Stimulated activated CD8-positive, alpha-beta memory T cell treated with anti-CD3 and anti-CD28 coated beads, Interleukin-15, amount 100 ng/mL, for 48 hours (primary cell): ENCODE measurements around the gene GNL1.

ENCODE experiments used
- DNase-seq, 2 donors: peaks; one replicate each; pipeline ENCODE4 v3.0.0-alpha.2; 2020; ENCODE audit warnings: low read depth in 2 of 2

GNL1 gene

DNA sequence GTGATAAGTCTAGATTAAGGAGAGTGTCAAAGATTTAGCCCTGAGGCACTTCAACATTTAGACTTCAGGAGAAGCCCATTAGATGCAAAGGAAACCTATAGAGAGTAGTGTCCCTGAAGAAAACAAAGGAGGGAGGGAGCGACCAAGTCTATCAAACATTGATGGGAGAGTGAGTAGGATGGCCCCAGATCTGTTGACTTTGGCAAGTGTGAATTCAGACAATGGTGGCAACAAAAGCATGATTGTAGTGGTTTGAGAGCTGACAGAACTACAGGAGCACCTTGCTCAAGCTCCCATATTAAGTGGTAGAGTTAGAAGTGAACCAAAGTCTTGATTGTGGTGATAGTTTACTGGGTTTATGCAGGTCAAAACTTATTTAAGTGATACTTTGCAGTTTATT is 14.0 kb upstream of the GNL1 start:
- no peak for DNase-seq

DNA sequence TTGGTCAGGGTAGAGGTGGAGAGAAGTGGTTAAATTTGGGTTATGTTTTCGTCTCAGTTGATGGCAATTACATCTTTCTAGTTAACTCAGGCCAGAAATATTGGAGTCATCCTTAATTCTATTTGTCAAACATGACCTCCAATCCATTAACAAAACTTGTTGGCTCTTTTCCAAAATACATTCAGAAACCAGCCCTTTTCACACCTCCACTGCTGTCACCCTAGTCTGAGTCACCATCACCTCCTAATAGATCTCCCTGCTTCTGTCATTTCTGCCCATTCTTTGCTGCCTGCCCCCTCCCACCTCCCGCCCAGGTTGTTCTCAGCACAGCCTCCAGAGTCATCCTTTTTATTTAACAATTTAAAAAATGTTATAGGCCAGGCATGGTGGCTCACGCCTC is 12.0 kb upstream of the GNL1 start:
- peak; percentile 25 to 27 for DNase-seq

DNA sequence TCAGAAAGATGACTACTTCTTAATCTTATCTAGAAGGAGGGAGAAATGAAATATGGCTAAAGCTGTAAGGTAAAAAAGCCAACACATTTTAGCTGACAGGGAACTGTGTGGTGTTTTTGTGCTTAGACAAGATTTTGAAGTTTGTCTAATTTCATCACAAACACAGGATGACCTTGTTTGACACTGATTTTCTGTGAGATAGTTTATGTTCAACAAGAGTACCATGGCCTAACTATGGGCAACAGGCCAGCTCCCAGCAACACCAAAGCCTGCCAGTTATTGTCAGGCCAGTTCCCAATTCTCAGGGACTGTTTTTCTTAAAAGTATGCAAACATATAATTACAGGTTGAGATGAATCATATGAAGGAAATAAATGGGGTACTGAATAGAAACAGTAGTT is 9.5 kb upstream of the GNL1 start:
- DNase-seq = no peak

DNA sequence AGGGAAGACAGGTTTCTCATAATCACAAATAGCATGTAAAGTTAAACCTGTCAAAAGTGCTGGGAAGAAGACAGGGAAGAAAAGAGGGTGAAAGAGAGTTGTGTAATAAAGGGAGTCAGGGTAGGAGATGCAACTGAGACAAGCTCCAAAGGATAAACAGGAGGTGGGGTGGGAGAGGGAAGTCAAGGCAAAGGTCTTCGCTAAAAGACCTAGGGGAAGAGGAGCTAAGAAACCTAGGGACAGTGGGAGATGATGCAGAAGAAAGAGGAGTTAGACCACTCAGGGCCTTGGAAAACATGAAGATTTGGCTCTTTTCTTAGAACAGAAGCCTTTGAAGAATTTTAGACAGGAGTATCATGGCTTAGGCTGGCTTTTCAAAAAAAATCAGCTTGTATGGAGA is 7.8 kb upstream of the GNL1 start:
- no peak for DNase-seq

- DNase-seq = no peak
These were observed 6.5 kb upstream of the GNL1 start for GRCh38 chr6:30562470-30563425.

DNA sequence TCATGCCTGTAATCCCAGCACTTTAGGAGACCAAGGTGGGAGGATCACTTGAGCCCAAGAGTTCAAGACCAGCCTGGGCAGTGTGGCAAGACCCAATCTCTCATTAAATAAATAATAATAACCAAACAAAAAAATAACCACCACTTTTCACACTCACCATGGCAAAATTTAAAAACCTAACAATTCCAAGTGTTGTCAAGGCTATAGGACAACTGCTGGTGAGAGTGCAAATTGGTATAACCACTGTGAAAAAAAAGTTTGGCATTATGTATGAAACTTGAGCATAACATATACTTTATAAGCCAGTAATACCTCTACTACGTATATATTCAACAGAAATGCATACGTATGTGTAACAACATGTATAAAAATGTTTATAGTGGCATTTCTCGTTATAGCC is 4.6 kb upstream of the GNL1 start:
- DNase-seq = no peak

- peak in 1 of 2 donors; percentile 19 for DNase-seq
These were observed 1.3 kb upstream of the GNL1 start for GRCh38 chr6:30557683-30557981.

DNA sequence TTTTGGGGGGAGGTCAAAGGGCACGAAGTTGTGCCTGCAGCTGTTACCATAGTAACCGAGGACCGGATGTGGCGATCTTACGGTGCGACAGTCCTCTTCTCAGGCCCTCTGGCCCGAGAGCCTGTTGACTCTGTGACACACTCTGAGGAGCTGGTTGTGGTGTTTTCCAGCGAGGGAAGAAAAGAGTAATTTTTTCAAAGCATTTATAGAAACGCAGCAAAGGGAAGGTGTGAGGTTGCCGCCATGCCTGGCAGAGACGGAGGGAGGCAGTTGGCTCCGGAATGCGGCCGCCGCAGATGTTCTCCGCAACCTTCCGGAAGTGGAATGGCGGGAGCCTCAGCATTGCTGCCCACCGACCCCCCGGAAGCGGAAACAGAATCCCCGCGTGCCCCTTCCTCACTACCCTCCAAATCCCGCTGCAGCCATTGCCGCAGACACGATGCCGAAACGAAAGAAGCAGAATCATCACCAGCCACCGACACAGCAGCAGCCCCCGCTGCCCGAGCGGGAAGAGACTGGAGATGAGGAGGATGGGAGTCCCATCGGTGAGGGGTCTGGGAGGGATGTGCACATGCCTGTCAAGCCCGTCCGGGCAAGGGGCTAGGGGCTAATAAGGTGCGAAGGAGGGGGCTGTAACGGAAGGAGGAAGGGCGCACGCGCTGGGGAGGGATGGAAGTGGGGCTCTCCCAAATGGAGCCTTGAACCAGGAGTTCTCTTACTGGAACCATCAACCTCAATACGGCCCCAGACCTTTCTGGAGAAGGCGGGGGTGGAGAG is 805 bp upstream of the GNL1 start, which contains the start of gene PRR3:
Gene PRR3, plus strand, starts transcription at position 390 of the 777 bp plus-strand sequence. Its CDS starts 50 bp downstream, at position 440.
- DNase-seq = peak; percentile 78 to 82

DNA sequence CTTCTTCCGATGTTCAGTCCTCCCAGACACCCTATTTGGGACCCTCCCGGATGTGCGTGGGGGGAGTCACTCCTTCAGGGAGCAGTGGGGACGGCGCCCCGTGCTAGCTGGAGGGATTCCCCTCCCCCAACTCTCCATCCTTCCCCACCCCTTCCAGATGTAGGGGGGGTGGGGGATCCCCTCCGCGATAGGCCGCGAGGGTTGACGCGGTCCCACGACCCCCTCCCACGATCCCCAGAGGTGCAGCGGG is 548 bp downstream of the GNL1 start:
- DNase-seq = no peak

DNA sequence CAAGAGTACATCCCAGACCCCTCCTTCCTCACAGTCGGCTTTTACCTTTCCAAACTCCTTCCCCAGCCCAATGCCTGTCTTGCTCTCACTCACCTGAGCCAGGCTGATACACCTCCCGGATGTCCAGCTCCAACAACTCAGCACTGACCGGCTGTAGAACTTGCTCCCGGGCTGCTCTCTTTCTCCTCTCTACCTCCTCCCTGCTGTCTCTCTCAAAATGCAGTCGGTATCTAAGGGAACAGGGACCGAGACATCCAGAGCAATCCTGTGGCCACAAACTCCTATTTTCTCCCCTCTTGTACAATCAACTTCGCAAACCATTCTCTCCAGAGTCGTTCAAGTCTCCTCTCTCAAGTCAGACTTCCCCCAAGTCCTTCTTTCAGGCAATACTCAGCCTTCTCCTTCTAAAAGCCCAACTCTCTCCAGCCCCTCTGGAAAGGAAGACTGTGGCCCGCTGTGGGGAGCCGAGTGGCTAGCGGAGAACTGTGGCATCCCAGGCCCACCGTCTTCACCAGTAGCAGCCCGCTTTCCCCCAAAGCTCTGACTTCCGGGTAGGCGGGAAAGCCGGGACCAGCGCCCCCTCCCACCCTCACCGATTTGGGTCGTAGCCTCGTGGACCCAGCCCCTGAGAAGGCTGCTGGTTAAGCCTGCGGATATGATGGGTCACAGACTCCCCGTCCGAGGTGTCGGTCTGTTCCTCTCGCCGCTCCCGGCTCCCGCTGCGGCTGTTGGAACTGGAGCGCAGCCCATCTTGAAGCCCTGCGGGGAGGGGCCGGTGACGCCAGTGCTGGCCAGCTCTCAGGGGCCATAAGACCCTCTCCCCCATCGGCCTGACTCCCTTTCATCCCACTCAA is 1.1 kb downstream of the GNL1 start:
- peak in 1 of 2 donors; percentile 6 for DNase-seq

DNA sequence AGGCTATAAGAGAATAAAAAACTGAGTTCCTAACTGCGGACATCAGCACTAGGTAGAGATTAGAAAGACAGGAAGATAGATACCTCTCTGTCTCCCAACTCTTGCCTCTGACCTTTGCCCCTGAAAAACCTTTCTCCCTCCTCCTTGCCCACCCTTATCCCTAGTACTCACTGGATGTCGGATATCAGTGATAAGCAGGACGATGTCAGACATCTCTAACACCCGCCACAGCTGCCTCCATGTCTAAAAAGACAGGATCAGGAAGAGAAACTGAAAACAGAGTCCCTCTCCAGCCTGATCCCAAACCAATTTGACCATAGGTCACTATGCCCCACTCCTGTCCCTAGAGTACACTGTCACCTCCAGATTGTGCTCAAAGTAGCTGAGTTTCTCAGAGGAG is 1.9 kb downstream of the GNL1 start:
- DNase-seq = no peak

DNA sequence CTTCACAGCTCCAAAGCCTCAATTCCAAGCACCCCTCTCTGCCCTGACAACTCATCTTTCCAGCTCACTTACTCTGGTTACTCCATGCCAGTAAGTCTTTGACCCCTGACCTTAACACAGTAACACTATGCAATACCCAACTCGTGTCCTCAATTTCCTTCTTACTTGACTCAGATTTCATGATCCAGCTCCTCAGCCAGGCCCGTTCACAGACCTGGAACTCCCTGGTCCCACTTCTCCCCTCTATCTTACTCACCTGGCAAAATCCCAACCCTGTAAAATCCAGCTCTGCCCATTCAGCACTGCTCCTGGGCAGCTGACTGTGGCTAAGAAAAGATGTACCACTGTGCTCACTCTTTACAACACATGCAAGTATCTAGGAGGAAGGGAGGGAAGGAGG is 7.9 kb downstream of the GNL1 start:
- no peak for DNase-seq

DNA sequence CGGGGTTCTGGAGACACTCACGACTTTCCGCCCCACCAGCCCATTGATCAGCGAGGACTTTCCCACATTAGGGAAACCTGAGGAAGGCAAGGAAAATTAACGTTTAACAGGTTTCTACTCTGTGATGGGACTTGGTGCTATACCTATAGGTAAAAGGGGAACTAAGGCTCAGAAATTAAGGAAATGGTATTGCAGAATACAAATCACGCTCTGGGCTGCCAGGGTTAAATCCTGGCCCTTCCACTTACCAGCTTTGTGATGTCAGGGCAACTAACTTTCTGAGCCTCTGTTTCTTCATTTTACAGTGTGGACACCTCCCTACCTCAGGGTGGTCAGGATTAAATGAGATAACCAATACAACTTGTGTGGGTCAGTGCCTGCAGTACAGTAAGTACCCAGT is 8.8 kb downstream of the GNL1 start:
- no peak for DNase-seq

DNA sequence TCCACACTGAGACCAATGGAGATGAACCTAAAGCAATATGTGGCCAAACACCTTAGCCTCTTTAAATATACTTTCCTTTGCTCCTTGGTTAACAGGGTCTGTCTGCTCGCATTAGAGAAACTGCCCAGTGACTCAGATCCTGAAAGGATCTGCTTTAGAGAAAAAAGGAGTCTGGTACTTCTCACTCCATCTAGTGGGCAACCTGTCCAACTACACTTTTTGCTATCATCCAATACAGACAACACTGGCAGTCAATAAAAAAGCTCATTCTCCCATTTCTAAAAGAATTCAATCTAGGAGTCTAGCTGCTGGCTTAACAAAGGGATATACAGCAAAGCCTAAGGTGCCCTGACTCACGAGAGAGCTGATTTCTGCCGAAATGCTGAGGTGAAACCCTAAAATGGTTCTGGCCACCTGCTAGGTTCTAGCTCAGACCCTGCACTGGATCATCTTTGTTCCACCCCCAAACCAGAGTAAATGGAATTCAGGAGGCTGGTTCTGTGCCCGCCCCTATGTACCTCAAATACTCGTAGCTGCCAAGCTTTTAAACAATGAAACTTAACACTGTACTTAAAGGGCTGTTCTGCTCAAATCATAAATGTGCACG is 11.5 kb downstream of the GNL1 start:
- DNase-seq = no peak

GRCh38 chr6:30543821-30544220 is 12.5 kb downstream of the GNL1 start:
- no peak for DNase-seq

DNA sequence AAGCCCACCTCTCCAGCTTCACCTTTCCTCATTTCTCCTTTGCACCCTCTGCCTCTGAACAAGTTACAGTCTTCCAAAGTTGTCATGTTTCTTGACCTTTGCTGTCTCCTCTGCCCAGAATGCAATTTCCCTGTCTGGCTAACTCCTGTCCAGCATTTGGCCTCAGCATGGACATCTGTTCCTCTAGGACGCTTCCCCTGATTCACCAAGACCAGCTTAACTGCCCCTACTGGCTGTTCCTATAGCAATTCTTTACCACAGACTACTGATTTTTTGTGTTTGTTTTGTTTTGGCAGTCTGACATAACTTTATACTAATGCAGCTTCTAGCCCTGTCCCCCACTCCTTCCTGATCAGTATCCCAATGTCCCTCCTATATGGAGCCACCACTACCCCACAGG is 13.4 kb downstream of the GNL1 start:
- no peak for DNase-seq

DNA sequence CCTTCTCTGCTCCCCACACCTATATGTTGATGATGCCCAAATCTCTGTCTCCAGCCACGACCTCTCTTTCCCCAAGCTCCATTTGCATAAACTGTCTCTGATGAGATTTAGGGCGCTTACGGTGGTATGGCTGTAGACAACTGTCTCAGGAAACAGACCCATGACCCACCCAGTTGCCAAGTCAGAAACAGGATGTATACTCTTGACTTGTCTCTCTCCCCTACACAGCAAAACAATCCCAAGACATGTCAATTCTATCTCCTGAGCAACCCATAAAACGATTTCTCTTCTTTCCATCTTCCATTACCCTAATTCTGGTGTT is 13.9 kb downstream of the GNL1 start:
- DNase-seq = no peak

- DNase-seq = peak; percentile 57 to 62
These were observed 14.5 kb downstream of the GNL1 start for GRCh38 chr6:30541515-30542403.

- DNase-seq = no peak
These were observed 18.4 kb downstream of the GNL1 start for GRCh38 chr6:30537931-30538330.

DNA sequence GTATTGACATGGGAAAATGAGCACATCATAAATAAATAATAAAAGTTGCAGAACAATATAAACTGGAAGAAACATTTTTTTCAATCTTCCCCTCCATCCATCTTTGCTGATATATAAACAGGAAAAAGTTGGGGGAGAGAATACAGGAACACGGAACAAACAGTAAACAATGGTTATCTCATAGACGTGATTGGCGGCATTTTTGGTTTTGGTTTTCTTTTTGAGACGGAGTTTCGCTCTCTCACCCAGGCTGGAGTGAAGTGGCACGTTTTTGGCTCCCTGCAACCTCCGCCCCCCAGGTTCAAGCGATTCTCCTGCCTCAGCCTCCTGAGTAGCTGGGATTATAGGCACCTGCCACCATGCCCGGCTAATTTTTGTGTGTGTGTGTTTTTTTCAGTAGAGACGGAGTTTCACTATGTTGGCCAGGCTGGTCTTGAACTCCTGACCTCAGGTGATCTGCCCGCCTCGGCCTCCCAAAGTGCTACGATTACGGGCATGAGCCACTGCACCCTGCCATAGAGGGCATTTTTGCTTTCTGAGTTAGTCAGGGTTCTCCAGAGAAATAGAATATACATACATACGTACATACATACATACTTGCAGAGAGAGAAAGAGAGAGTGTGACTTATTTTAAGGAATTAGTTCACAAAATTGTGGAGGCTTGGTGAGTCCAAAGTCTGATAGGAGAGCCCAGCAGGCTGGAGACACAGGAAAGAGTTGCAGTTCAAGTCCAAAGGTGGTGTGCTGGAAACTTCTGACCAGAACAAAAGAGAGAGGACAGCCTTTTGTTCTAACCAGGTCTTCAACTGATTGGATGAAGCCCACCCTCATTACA is 22.6 kb downstream of the GNL1 start:
- DNase-seq = no peak
